AG20443 (cell line): Measurements from ENCODE around the gene RADIL.
A peak's percentile ranks its signal among the peaks of the same experiment; 100 is the strongest.
"Not testable (repeated sequence)": the region's sequence is repeated elsewhere in the genome, so short reads cannot be mapped to it uniquely, and the experiment has no call there.

Experiments used
- DNase-seq: peaks from one replicate; pipeline ENCODE4 v3.0.0; 2012; ENCODE audit warnings: low spot score, mixed read lengths

The RADIL gene

GRCh38 chr7:4883372-4884144 is at the start of gene RADIL:
Gene RADIL, minus strand, starts transcription at chr7:4883716. Its CDS starts 5,577 bp downstream, at chr7:4878139.
- peak; percentile 98 for DNase-seq

- no peak for DNase-seq
Measured at GRCh38 chr7:4931943-4932342, 48.4 kb upstream of the RADIL start.

GRCh38 chr7:4929005-4929404 is 45.5 kb upstream of the RADIL start:
- DNase-seq: no peak

- DNase-seq: no peak
Measured at GRCh38 chr7:4928445-4928844, 44.9 kb upstream of the RADIL start.

- no peak for DNase-seq
Measured at GRCh38 chr7:4919969-4920766, 36.7 kb upstream of the RADIL start.

GRCh38 chr7:4916113-4916512 is 32.6 kb upstream of the RADIL start:
- no peak for DNase-seq

GRCh38 chr7:4911111-4911828 is 27.8 kb upstream of the RADIL start:
- DNase-seq: no peak

GRCh38 chr7:4906682-4907081 is 23.2 kb upstream of the RADIL start:
- no peak for DNase-seq

- DNase-seq: no peak
Measured at GRCh38 chr7:4905171-4905570, 21.7 kb upstream of the RADIL start.

GRCh38 chr7:4904346-4904745 is 20.8 kb upstream of the RADIL start:
- no peak for DNase-seq

GRCh38 chr7:4895766-4896165 is 12.2 kb upstream of the RADIL start:
- no peak for DNase-seq

GRCh38 chr7:4894482-4894881 is 11.0 kb upstream of the RADIL start:
- DNase-seq: no peak

- no peak for DNase-seq
Measured at GRCh38 chr7:4893929-4894475, 10.5 kb upstream of the RADIL start.

GRCh38 chr7:4893188-4893587 is 9.7 kb upstream of the RADIL start:
- not testable (repeated sequence) for DNase-seq

- not testable (repeated sequence) for DNase-seq
Measured at GRCh38 chr7:4891522-4891921, 8.0 kb upstream of the RADIL start.

GRCh38 chr7:4889682-4890081 is 6.2 kb upstream of the RADIL start:
- DNase-seq: no peak

GRCh38 chr7:4888161-4888560 is 4.6 kb upstream of the RADIL start:
- no peak for DNase-seq

GRCh38 chr7:4886671-4887070 is 3.2 kb upstream of the RADIL start:
- no peak for DNase-seq

- no peak for DNase-seq
Measured at GRCh38 chr7:4885317-4885807, 1.8 kb upstream of the RADIL start.

GRCh38 chr7:4884164-4884563 is 648 bp upstream of the RADIL start:
- no peak for DNase-seq

GRCh38 chr7:4883033-4883371 is 514 bp downstream of the RADIL start:
- DNase-seq: no peak
